ENCODE results near the gene LCN2.

Gene LCN2

DNA sequence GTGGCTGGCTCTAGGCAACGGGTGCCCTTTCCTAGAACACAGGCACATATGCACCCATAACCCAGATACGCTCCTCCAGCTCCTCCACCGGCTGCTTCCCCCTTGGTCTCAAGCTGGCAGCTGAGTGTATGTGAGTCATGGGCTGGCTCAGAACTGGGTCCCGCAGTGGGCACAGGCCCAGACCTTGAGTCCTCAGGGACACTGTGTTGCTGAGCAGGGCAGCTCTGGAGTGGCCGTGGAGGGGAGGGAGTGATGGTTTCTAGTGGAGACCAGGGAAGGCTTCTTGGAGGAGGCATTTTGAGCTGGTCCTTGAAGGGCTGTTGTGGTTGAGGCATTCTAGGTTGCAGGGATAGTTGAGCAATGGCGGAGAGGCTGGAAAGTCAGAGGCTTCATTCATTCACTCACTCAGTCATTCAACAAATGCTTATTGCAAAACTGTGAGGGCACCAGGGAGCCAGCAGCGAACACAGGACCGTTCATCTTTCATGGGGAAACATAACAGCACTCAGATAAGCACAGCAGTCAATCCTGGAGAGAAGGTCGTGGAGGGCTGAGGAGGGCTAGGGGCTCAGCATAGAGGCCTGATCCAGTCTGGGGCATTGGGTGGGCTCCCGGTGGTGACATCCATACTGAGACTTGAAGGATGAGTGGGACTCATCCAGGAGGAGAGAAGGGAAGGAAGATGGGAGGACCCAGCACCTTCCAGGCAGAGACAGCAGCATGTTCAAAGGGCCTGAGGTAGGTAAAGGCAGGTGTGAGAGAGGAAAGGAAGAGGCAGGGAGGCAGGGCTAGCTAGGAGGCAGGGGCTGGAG is 13.2 kb downstream of the LCN2 start:
- Mint-ChIP-seq H3K9me3 (no peaks in the 10 kb centered on the region), H3K4me3 (no peak overlapping the region), H3K27ac (no peak overlapping the region), H3K4me1 (peaks cover 28% of the 10 kb centered on the region), H3K36me3 (peaks cover 31% of the 10 kb centered on the region), H3K27me3 (no peaks in the 10 kb centered on the region)
- no peak for ATAC-seq

DNA sequence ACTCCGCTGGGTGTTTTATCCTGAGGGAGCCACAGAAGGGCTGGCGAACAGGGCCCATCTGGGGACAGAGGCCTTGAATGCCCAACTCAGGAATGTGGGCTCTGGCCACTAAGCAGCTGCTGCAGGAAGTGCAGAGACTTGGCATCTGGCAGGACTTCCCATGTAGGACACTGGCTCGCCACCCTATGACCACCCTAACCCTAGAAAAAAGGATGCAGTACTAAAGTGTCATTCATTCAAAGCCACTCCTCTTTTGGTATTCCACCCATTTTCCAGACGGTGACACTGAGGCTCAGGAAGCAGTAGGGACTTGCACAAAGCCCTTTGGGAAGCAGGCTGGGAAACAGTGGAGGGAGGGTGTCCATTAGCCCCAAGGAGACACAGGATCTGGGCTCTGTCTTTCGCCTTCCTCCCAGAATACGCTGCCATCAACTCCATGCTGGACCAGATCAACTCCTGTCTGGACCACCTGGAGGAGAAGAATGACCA is 13.8 kb downstream of the LCN2 start:
- no peaks in the 10 kb centered on the region for H3K27me3 Mint-ChIP-seq
- peaks cover 36% of the 10 kb centered on the region for H3K36me3 Mint-ChIP-seq
- H3K4me1 Mint-ChIP-seq: peaks cover 28% of the 10 kb centered on the region
- H3K27ac Mint-ChIP-seq: no peak overlapping the region
- no peak overlapping the region for H3K4me3 Mint-ChIP-seq
- ATAC-seq: no peak
- no peaks in the 10 kb centered on the region for H3K9me3 Mint-ChIP-seq

DNA sequence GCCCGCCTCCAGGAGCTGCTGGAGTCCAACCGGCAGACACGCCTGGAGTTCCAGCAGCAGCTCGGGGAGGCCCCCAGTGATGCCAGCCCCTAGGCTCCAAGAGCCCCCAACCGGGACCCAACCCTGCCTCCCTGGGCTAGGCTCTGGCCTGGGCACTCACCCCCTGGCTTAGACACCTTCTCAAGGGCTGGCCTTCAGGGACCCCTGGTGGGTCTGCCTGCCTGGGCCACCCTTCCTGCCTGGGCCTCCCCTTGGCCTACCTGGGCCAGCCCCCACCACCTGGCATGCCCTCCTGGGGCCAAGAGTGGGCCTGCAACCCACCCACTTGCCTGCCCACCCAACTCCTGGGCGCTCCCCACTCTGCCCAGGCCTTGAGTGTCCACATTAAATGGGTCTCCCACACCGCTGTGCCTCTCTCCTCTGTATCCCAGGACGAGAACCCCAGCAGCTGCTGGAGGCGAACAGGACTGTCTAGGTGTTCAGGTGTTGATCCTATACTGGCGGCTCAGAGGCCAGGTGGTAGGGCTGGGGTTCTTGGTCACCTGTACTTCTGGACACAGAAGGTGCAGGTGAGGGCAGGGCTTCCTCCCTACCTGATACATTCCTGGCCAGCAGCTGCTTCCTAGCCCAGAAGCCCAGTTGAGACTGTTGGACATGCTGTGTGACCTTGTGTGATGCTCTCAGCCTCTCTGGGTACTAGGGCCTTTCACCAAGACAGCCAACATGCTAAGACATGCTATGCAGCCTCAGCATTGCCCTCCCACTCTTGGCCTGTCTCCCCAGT is 14.5 kb downstream of the LCN2 start:
- no peak overlapping the region for H3K4me3 Mint-ChIP-seq
- H3K4me1 Mint-ChIP-seq: peaks cover 28% of the 10 kb centered on the region
- ATAC-seq: no peak
- no peaks in the 10 kb centered on the region for H3K27me3 Mint-ChIP-seq
- no peaks in the 10 kb centered on the region for H3K9me3 Mint-ChIP-seq
- H3K27ac Mint-ChIP-seq: no peak overlapping the region
- peaks cover 39% of the 10 kb centered on the region for H3K36me3 Mint-ChIP-seq

DNA sequence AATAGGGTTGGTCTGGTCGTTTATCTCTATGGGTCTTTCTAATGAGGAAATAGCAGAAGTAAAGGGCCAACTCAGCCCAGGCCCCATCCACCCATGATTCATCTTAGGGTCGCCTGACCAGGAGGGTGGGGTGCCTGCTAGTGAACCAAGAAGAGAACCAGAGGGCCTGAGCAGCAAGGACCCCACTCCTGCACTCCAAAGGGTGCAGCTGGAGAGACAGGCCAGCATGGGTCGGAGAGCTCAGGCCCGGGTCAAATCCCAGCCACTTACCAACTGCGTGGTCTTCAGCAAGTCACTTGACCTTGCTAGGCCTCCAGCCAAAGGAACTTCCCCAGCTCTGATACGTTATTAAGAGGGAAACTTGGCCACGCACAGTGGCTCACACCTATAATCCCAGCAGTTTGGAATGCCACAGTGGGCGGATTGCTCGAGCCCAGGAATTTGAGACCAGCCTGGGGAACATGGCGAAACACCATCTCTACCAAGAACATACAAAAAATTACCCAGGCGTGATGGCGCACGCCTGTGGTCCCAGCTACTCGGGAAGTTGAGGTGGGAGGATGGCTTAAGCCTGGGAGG is 15.1 kb downstream of the LCN2 start:
- no peaks in the 10 kb centered on the region for H3K27me3 Mint-ChIP-seq
- no peaks in the 10 kb centered on the region for H3K9me3 Mint-ChIP-seq
- H3K4me1 Mint-ChIP-seq: peaks cover 24% of the 10 kb centered on the region
- peaks cover 46% of the 10 kb centered on the region for H3K36me3 Mint-ChIP-seq
- H3K27ac Mint-ChIP-seq: no peak overlapping the region
- ATAC-seq: no peak
- H3K4me3 Mint-ChIP-seq: no peak overlapping the region

DNA sequence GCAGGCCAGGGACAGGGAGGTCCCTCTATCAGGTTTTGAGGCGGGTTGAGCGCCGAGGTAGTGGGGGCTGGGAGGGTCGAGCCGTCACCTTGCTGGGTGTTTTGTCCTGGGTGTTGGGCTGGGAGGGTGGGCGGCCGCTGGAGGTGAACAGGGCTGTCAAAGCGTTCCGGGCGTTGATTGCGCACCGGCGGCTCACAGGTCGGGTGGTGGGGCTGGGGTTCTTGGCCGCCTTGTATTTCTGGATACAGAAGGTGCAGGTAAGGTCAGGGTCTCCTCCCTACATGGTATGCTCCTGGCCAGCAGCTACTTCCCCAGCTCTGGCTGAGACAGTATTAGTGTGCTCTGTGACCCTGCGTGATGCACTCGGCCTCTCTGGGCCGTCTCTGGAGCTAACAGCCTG is 16.9 kb downstream of the LCN2 start:
- Mint-ChIP-seq H3K9me3 (no peaks in the 10 kb centered on the region), H3K4me1 (peaks cover 14% of the 10 kb centered on the region), H3K36me3 (peaks cover 56% of the 10 kb centered on the region), H3K27me3 (no peaks in the 10 kb centered on the region), H3K27ac (no peak overlapping the region), H3K4me3 (no peak overlapping the region)
- no peak for ATAC-seq

DNA sequence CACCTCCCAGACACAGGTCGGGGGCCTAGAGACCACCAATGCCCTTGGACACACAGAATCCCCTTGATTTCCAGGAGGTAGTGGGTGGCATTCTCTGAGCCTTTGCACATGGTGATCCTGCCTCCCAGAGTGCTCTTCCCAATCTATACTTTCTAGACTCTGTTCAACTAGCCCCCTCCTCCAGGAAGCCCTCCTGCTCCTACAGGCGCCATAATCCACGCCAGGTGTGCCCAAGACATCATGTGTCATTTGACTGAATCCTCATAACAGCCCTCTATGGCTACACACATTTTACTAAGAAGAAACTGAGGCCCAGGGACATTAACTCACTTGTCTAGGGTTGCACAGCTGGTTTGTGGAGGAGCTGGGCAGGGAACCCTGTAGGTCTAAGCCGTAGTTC is 18.0 kb downstream of the LCN2 start:
- H3K4me3 Mint-ChIP-seq: no peak overlapping the region
- no peak for ATAC-seq
- H3K9me3 Mint-ChIP-seq: no peaks in the 10 kb centered on the region
- peaks cover 56% of the 10 kb centered on the region for H3K36me3 Mint-ChIP-seq
- peaks cover 4% of the 10 kb centered on the region for H3K4me1 Mint-ChIP-seq
- no peak overlapping the region for H3K27ac Mint-ChIP-seq
- H3K27me3 Mint-ChIP-seq: no peaks in the 10 kb centered on the region

DNA sequence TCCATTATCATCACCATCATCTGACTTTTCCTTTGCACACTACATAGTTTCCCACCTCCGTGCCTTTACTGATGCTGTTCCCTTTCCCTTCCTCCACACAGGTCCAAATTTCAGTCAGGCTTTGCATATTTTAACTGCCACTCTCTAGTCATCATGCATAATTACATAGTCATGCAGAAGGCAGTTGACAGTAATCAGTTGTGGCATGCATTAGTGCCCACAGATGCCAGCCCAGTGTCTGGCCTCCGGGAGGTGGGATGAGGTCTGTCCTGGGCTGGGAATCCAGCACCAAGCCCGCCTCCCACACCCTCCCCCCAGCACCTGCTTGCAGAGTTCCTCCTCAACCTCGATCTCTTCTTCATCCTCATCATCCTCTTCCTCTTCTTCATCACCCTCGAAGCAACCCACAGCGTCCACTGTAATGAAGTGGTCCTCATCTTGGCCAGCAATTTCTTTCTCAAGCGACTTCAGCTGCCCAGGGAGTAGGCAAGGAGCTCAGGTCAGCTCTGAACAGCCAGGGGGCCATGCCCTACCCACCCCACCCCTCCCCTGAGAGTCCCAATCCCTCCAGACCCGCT is 19.6 kb downstream of the LCN2 start:
- no peaks in the 10 kb centered on the region for H3K27me3 Mint-ChIP-seq
- H3K36me3 Mint-ChIP-seq: peaks cover 50% of the 10 kb centered on the region
- no peak overlapping the region for H3K4me3 Mint-ChIP-seq
- no peaks in the 10 kb centered on the region for H3K9me3 Mint-ChIP-seq
- no peak overlapping the region for H3K27ac Mint-ChIP-seq
- no peaks in the 10 kb centered on the region for H3K4me1 Mint-ChIP-seq
- ATAC-seq: no peak

DNA sequence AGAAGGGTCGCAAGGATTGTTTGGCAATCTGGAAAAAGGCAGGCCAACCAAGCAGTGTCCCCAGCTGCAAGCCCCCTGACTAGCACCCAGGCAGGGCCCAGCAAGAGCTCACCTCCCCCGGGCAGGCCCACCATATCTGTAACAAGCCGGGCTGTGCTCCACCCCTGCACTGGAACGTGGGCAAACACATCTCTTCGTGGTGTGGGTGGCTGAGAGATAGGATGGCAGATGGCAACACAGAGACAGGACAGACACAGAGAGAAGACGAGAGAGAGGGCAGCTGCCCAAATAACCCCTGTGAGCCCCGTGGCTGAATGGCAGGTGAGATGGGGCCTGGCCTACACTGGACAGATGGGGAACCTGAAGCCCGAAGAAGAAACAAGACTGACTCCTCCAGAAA is 20.2 kb downstream of the LCN2 start:
- H3K36me3 Mint-ChIP-seq: peaks cover 44% of the 10 kb centered on the region
- H3K27me3 Mint-ChIP-seq: no peaks in the 10 kb centered on the region
- ATAC-seq: no peak
- H3K4me1 Mint-ChIP-seq: no peaks in the 10 kb centered on the region
- H3K27ac Mint-ChIP-seq: no peak overlapping the region
- H3K4me3 Mint-ChIP-seq: no peak overlapping the region
- H3K9me3 Mint-ChIP-seq: no peaks in the 10 kb centered on the region

DNA sequence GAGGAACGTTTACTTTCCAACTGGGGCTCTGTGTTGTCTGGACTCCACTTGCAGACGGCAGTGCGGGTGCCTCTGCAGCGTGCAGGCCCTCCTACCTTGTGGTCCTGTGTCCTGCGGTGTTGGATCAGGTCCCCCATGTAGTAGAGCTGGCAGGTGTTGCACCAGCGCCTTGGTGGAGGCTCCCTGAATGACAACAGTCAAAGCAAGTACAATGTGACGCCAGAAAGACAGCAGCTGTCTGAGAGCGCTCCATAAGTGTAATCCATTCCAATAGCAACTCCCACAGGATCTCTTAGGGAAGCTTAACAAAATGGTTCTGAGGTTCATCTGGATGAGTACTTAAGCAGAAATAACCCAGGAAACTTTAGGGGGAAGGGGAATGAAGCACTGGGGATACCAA is 20.7 kb downstream of the LCN2 start:
- no peaks in the 10 kb centered on the region for H3K27me3 Mint-ChIP-seq
- H3K4me3 Mint-ChIP-seq: no peak overlapping the region
- ATAC-seq: no peak

DNA sequence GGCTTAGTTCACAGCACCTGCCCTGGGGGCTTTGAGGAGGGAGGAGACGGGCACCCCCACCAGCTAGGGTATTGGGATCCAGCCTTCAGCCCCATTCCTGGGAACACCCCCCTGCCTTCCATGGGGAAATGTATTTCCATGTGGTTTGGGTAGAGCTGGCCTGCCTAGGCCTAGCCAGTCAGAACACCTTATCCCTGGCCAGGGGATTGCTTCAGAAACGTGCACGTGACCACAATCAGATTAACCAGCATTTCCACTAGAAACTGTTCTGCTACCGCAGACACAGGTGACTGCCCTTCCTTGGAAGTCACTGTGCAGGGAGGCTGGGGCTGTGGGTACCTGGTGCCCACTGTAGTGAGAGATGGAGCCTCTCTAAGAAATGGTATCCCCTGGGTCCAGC is 24.8 kb downstream of the LCN2 start:
- no peak overlapping the region for H3K27ac Mint-ChIP-seq
- no peaks in the 10 kb centered on the region for H3K27me3 Mint-ChIP-seq
- ATAC-seq: no peak
- peaks cover 48% of the 10 kb centered on the region for H3K36me3 Mint-ChIP-seq
- H3K4me3 Mint-ChIP-seq: no peak overlapping the region
- H3K4me1 Mint-ChIP-seq: no peaks in the 10 kb centered on the region
- H3K9me3 Mint-ChIP-seq: no peaks in the 10 kb centered on the region

More for the DNA sequence above, 20.7 kb downstream of the LCN2 start:
- H3K4me1 Mint-ChIP-seq: no peaks in the 10 kb centered on the region
- no peak overlapping the region for H3K27ac Mint-ChIP-seq
- no peaks in the 10 kb centered on the region for H3K9me3 Mint-ChIP-seq
- peaks cover 43% of the 10 kb centered on the region for H3K36me3 Mint-ChIP-seq

DNA sequence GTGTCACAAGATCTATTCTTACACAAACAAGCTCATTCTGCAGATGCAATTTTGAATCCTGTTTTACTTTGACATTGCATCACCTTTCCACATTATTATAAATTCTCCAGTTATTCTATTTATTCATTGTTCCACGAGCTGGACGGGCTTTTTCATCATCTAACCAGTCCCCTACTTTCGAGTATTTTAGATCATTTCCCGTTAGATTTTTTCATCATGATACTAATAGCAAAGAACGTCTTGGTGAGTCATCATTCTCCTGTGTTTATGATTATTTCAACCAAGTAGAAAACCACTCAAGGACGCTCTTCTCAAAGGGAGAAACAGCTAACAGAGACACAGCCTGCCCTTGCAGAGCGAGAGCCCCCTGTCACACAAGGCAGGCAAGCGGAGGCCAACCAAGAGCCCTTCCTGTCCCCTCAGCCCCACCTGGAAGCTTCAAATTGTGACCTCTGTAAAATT is 25.9 kb downstream of the LCN2 start:
- no peak for ATAC-seq
- no peaks in the 10 kb centered on the region for H3K27me3 Mint-ChIP-seq
- no peaks in the 10 kb centered on the region for H3K9me3 Mint-ChIP-seq
- H3K4me3 Mint-ChIP-seq: no peak overlapping the region
- H3K36me3 Mint-ChIP-seq: peaks cover 48% of the 10 kb centered on the region
- no peak overlapping the region for H3K27ac Mint-ChIP-seq
- no peaks in the 10 kb centered on the region for H3K4me1 Mint-ChIP-seq

DNA sequence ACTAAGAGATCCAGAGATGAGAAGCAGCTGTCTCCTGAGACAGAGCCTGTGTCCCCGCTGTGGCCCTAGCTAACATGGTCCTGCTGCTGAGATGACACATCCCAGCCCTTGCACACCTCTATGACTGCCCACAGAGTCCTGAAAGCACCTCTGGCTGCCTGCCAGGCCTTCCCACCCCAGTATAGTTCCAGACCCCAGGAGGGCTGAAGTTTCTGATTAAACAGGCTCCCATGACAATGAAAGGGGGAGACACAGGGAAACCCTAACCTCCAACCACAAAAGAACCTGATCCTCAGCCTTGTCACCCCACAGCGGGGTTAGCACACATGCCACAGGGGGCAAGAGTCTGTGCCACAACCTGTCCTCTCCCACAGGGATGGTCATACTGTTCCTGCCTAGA is 26.5 kb downstream of the LCN2 start:
- Mint-ChIP-seq H3K27ac (no peak overlapping the region), H3K4me1 (no peaks in the 10 kb centered on the region), H3K27me3 (no peaks in the 10 kb centered on the region), H3K4me3 (no peak overlapping the region), H3K36me3 (peaks cover 51% of the 10 kb centered on the region), H3K9me3 (no peaks in the 10 kb centered on the region)
- ATAC-seq: no peak

DNA sequence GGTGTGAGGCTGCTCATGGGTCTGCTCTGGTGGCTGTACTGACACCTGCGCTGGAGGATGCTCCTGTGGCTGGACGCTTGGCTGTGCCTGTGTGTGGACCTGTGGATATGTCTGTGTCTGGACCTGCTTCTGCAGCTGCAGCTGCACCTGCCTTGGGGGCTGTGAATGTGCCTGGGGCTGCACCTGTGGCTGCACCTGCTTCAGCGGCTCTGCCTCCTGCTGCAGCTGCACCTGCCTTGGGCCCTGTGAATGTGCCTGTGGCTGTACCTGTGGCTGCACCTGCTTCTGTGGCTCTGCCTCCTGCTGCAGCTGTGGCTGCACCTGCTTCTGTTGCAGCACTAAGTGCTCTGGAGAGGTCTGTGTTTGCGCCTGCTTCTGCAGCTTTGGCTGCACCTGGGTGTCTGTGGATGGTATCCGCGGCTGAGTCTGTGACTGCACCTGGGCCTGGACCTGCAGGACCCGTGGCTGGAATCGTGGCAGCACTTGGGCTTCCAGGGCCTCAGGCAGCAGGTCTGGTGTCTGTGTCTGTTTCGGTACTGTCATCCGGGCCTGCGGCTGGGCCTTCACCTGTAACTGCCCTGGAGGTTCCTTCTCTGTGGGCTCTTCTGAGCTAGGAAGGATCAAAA is 29.7 kb downstream of the LCN2 start:
- ATAC-seq: no peak
- H3K27ac Mint-ChIP-seq: no peak overlapping the region
- no peaks in the 10 kb centered on the region for H3K27me3 Mint-ChIP-seq
- peaks cover 64% of the 10 kb centered on the region for H3K36me3 Mint-ChIP-seq
- H3K4me1 Mint-ChIP-seq: no peaks in the 10 kb centered on the region
- H3K9me3 Mint-ChIP-seq: no peaks in the 10 kb centered on the region
- H3K4me3 Mint-ChIP-seq: no peak overlapping the region

DNA sequence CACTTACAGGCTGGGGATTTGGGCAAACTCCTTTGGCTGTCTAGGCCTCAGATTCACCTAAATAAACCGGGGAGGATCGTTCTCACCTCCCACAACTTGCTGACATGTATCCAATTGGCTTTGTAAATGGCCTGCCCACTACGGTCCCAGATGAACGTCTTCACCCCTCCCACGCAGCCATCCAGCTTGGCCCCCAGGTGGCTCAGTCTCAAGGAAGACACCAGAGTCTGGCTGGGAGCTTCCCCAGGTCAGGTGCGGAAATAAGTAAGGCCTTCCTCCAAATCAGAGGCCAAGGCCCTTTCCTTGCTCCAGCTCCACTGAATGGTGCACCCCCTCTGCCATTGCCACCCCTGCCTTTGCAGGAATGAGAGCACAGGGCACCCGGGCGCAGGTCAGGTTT is 30.7 kb downstream of the LCN2 start:
- Mint-ChIP-seq H3K27me3 (no peaks in the 10 kb centered on the region), H3K4me1 (no peaks in the 10 kb centered on the region), H3K4me3 (no peak overlapping the region), H3K27ac (no peak overlapping the region), H3K36me3 (peaks cover 61% of the 10 kb centered on the region), H3K9me3 (no peaks in the 10 kb centered on the region)
- ATAC-seq: no peak

DNA sequence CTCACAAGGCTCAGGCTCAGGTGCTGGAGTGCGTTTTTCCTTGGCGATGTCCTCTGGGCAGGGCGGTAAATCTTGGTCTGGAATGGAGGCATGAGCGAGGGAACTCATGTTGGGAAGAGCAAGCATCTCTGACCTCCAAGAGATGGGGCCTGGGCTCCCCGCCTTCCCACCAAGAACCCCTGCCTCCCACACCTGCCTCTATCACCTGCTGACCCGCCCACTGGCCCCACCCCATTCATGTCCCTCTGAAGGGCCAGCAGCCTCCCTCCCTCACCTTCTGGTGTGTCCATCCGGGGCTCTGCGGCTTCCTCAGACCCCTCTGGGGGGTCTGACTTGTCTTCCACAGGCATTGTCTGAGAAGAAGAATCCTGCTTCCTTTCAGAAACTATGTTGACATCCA is 31.2 kb downstream of the LCN2 start:
- Mint-ChIP-seq H3K36me3 (peaks cover 56% of the 10 kb centered on the region), H3K27me3 (no peaks in the 10 kb centered on the region), H3K4me1 (no peaks in the 10 kb centered on the region), H3K9me3 (no peaks in the 10 kb centered on the region), H3K4me3 (no peak overlapping the region), H3K27ac (no peak overlapping the region)
- ATAC-seq: no peak
